GM19438 (cell line): ENCODE data around the gene DAZAP1.

Experiments used
- ATAC-seq: cut with Tn5 transposase; IDR thresholded peaks from one replicate; pipeline ENCODE4 v1.9.1; 2021; ENCODE audit warnings: low read depth; ENCODE audit not compliant: unreplicated experiment

The DAZAP1 gene

GRCh38 chr19:1376415-1376805 is 31.0 kb upstream of the DAZAP1 start:
- ATAC-seq, result no peak

GRCh38 chr19:1377176-1377964 is 30.0 kb upstream of the DAZAP1 start:
- no peak for ATAC-seq

DNA sequence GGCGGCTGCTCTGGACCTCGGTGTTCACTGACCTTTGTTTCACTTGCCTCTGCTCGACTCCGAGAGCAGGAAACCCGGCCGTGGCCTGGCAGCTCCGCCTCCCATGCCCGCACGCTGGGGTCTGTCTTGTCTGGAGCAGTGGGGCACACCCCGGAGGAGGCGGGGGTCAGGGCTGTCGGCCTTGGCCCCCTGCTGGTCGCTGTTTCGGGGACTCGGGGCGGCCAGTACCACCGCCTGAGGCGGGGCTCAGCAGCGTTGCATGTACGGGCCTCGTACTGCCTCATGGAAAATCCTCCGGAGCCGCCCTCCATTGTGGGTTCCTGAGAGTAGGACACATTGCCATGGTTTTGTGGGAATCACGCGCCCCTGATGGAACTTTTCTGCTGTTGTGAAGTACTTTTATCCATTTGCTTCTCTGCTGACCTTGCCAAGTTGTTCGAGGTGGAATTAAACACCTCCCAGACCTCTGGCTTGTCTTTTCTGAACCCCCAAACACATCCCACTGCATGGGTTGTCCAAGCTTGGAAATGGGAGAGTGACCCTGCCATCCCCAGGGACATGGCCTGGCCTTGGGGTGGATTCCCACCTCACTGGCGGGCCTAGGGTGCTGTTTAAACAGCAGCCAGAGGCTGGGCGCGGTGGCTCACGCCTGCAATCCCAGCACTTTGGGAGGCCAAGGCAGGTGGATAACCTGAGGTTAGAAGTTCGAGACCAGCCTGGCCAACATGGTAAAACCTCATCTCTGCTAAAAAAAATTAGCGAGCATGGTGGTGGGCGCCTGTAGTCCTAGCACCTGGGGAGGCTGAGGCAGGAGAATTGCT is 29.2 kb upstream of the DAZAP1 start:
- ATAC-seq, result no peak

DNA sequence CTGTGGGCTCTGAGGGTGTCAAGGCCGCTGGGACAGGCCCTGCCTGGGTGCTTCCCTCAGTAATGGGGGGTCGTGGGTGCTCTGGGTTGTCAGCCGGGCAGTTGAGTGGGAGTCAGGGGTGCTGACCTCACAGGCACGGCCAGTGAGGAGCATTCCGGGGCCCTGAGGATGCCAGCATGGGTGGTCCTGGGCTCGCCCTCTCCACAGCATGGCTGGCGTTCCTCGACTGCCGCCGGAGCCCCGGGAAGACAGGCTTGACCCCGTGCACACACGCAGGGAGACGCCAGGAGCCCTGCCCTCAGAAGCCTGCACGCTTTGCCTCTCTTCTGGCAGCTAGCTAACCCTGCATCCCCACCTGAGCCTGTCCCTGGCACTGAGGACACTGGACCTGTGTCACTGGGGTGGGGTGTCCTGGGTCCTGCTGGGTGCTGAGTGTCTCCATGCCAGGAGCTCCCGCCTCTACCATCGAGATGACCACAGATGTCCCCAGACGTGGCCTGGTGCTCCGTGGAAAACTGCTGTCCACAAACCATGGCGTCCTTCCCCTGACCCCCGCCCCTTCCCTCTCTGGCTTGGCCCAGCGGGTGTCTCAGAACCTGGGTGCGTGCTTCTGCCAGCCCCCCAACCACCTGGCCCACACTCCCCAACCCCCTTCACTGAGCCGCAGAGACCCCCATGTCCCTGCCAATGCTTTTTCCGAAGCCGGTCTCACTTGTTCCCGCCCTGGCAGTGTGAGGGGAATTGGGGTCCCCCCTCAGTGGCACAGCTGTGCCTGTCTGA is 28.1 kb upstream of the DAZAP1 start:
- ATAC-seq, result no peak

- ATAC-seq, result no peak
Measured at GRCh38 chr19:1379961-1380489, 27.4 kb upstream of the DAZAP1 start.

DNA sequence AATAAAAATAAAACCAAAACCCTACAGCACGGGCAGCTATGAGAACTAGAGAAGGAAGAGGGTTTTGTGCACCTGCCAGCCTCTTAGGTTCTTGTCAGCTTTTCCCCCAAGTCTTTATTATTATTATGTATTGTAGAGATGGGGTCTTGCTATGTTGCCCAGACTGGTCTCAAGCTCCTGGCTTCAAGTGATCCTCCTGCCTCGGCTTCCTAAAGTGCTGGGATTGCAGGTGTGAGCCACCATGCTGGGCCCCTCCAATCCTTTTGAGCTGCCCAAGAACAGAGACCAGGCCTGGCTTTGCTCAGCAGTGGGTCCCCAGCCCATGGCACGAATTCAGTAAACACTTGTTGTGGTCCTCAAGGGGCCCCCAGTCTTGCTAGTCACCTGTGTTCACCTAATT is 25.1 kb upstream of the DAZAP1 start:
- ATAC-seq, result no peak

- peak; percentile 12 for ATAC-seq
Measured at GRCh38 chr19:1383017-1383311, 24.4 kb upstream of the DAZAP1 start.

DNA sequence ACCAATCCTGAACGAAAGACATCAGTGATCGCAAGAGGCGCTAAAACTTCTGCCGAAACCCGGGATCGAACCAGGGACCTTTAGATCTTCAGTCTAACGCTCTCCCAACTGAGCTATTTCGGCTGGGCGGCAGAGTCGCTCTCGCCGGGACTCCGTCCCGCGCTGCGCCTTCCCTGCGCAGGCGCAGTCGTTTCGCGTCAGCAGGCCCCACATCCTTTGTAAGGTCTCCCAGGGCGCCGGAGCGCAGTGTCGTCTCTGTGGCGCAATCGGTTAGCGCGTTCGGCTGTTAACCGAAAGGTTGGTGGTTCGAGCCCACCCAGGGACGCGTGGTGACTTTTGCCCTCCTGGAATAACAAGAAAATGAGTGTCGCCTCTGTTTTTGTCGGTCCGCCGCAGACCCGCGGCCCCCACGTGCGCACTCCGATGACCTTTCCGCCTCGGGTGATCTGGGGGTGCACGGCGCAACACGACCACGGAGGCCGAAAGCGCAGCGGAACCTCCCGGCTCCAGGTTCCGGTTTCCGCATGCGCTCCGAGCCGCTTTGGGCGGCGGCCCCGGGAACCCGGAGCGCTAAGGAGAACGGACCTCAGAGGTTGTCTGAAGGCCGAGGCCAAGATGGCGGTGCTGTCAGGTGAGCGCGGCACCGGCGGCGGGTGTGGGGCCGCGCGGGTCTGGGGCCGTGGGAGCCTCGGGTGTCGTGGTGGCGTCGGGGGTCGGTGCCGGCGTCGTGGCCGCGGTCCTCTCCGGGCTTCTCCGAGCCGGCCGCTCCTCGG is 23.9 kb upstream of the DAZAP1 start, which contains the start of gene NDUFS7:
Gene NDUFS7 (plus strand): TSS at position 596 of the 773 bp plus-strand sequence. CDS start 20 bp downstream, at position 616.
- ATAC-seq, result peak; percentile 64

DNA sequence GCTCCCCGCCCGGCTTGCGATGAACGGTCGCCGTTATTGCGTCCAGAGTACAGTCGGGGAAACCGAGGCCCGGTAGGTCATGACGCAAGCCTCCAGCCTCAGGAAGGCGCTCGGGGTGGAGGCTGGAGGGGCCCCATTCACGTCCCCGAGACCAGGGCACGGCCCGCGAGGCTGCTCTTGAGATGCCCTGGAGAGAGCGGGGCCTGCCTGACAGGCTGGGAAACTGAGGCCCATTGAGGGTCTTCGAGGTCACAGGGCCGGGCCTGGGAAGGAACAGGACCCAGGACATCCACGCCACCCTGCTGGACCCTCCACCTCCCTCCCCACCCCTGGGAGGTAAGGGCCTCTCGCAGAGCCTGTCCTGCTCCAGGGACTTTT is 23.3 kb upstream of the DAZAP1 start:
- no peak for ATAC-seq

DNA sequence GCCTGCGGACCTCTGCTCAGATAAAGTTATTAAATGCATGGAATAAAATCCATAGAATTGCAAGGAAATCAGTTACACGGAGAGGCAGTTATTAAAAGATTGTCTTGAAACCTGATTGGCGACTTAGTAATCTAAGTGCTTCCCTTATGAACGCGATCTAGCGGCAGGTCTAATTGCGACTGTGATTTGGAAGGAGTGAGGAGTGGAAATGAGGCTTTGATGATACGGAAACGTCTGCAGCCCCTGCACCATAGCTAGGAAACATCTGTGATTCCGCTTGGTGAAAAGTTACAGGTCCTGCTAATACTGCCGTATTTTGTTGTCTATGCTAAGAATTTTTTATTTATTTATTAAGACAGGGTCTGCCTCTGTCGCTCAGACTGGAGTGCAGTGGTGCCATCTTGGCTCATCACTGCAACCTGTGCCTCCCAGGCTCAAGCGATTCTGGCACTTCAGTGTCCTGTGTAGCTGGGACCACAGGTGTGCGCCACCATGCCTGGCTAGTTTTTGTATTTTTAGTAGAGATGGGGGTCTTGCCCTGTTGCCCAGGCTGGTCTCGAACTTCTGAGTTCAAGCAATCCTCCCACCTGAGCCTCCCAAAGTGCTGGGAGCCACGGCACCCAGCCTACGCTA is 22.8 kb upstream of the DAZAP1 start:
- no peak for ATAC-seq

GRCh38 chr19:1385816-1386215 is 21.6 kb upstream of the DAZAP1 start:
- ATAC-seq, result no peak

GRCh38 chr19:1386945-1387683 is 20.3 kb upstream of the DAZAP1 start:
- no peak for ATAC-seq

DNA sequence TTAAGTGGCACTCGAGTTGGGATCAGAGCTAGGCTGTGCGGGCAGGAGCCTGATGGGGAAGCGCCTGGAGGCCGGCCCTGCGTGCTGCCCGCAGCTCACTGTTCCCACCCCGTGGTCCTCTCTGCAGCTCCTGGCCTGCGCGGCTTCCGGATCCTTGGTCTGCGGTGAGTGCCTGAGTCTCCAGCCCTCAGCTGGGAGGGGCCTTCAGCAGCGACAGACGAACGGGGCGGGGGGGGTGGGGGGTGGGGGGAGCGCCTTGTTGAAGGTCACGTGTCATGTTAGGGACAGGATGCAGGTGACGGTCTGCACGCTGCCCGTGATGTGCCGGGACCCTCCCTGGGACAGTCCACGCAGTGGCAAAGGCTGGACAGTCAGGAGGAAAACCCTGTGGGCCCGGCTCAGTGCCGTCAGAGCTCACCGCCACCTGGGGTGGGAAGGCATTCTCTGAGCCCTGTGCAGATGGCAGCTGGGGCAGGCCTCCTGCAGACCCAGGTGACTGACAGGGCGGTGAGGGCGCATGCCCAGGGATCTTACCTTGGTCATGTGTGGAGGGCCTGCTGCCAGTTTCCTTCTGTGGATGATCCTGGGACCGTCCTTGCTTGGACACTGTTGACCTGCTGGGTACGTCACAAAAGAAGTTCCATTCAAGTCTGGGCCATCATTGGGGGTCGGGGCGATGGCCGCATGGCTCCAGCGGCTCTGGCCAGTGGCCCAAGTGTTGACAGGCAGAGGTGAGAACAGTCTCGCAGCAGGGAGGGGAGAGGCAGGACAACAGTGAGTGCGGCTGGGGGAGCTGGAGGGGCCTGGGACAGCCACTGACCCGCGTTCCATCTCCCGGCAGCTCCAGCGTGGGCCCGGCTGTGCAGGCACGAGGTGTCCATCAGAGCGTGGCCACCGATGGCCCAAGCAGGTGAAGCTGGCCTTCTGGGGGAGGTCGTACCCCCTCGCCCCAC is 19.4 kb upstream of the DAZAP1 start:
- no peak for ATAC-seq

GRCh38 chr19:1388637-1389026 is 18.8 kb upstream of the DAZAP1 start:
- ATAC-seq, result no peak

- ATAC-seq, result no peak
Measured at GRCh38 chr19:1389033-1389940, 18.1 kb upstream of the DAZAP1 start.

DNA sequence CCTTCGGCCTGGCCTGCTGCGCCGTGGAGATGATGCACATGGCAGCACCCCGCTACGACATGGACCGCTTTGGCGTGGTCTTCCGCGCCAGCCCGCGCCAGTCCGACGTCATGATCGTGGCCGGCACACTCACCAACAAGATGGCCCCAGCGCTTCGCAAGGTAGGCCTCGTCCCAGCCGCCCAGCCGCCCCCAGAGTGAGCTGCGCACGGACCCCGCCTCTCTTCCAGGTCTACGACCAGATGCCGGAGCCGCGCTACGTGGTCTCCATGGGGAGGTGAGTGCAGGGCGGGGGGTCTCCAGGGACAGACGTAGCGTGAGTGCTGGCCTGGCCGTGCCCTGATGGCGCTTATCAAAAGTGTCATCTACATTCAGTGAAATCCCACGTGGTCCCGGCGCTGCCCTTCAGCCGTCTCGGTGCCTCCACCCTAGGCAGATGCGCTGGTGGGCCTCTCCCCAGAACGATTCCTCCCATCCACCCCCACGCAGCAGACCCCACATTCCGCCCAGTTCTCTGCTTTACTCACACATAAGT is 16.4 kb upstream of the DAZAP1 start:
- ATAC-seq, result no peak

GRCh38 chr19:1392407-1392806 is 15.0 kb upstream of the DAZAP1 start:
- ATAC-seq, result no peak
